C4-2B (cell line): Measurements from ENCODE around the gene SHISAL1.

Experiments
- ZFX ChIP-seq: fragments of 450-650 bp; IDR thresholded peaks from 2 replicates; pipeline ENCODE4 v1.6.1; 2017
- TF ChIP-seq, protein P1 (sequence below): fragments of 450-650 bp; conservative IDR thresholded peaks from 2 replicates; pipeline ENCODE4 v1.5.1; 2017; ENCODE audit warnings: mild to moderate bottlenecking

DNA sequence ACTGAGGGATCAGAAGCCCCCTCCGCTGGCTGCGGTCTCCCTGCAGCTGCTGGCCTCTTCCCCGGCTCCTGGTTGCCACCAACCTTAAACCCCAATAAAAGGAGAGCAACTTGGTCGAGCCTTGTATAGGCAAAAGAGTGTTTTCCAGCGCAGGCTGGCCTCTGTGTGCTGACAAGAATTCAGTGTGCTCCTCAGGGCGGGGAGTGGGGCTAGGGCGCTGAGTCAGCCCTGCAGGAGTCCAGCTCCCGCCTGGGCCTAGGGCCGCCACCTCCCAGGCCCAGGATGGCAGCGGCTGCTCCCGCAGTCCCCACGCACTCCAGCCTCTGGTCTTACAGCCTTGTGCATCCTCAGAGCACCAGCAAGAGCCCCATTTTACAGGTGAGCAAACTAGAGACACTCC, at the start of gene SHISAL1:
- TF ChIP-seq, protein P1, sequence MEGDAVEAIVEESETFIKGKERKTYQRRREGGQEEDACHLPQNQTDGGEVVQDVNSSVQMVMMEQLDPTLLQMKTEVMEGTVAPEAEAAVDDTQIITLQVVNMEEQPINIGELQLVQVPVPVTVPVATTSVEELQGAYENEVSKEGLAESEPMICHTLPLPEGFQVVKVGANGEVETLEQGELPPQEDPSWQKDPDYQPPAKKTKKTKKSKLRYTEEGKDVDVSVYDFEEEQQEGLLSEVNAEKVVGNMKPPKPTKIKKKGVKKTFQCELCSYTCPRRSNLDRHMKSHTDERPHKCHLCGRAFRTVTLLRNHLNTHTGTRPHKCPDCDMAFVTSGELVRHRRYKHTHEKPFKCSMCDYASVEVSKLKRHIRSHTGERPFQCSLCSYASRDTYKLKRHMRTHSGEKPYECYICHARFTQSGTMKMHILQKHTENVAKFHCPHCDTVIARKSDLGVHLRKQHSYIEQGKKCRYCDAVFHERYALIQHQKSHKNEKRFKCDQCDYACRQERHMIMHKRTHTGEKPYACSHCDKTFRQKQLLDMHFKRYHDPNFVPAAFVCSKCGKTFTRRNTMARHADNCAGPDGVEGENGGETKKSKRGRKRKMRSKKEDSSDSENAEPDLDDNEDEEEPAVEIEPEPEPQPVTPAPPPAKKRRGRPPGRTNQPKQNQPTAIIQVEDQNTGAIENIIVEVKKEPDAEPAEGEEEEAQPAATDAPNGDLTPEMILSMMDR = no peak
- TF ChIP-seq ZFX = no peak
